Neural cell (in vitro differentiated cells): ENCODE data around the gene LRMDA. TPM values are rescaled to one million over a fixed set of nuclear protein-coding genes. Genes with fewer than 3 reads are reported as not detected.

ENCODE experiments used
- H2AFZ ChIP-seq: fragments of 200-600, 300-800 bp; sonication (generic), shearing (Covaris generic); 2 replicates; pipeline ENCODE4 v1.6.0; 2014; ENCODE audit warnings: low read depth, mild to moderate bottlenecking, antibody characterized with exemption, low read length, moderate library complexity
- H3F3A ChIP-seq: fragments of 200-600 bp; shearing (Covaris generic); 2 replicates; pipeline ENCODE4 v1.6.1; 2016; ENCODE audit warnings: mild to moderate bottlenecking, moderate library complexity, mixed read lengths, antibody characterized with exemption, low read length; ENCODE audit not compliant: insufficient read depth, poor library complexity, severe bottlenecking
- H3K27ac ChIP-seq: fragments of 200-600, 300-800 bp; sonication (generic), shearing (Covaris generic); 2 replicates; pipeline ENCODE4 v1.5.1; 2014; ENCODE audit warnings: mild to moderate bottlenecking, low read length, moderate library complexity
- H3K27me3 ChIP-seq: fragments of 300-800, 200-600 bp; sonication (generic), shearing (Covaris generic); 2 replicates; pipeline ENCODE4 v1.6.0; 2014; ENCODE audit warnings: mild to moderate bottlenecking, low read depth, low read length, moderate library complexity; ENCODE audit not compliant: insufficient read depth
- H3K36me3 ChIP-seq: fragments of 300-800, 200-600 bp; sonication (generic), shearing (Covaris generic); 2 replicates; pipeline ENCODE4 v1.5.1; 2014; ENCODE audit warnings: mild to moderate bottlenecking, antibody characterized with exemption, low read length, moderate library complexity; ENCODE audit not compliant: insufficient read depth
- H3K4me2 ChIP-seq: fragments of 300-800, 200-600 bp; sonication (generic), shearing (Covaris generic); 2 replicates; pipeline ENCODE4 v1.6.0; 2014; ENCODE audit warnings: mild to moderate bottlenecking, low read length
- H3K4me3 ChIP-seq: fragments of 300-800, 200-600 bp; sonication (generic), shearing (Covaris generic); 2 replicates; pipeline ENCODE4 v1.5.1; 2014; ENCODE audit warnings: mild to moderate bottlenecking, low read length, moderate library complexity
- H3K79me2 ChIP-seq: fragments of 200-600 bp; shearing (Covaris generic); replicated peaks from 2 replicates; pipeline ENCODE4 v1.6.0; 2014; ENCODE audit warnings: mild to moderate bottlenecking, low read length, moderate library complexity; ENCODE audit not compliant: insufficient read depth
- H3K9ac ChIP-seq: fragments of 300-800, 200-600 bp; sonication (generic), shearing (Covaris generic); 2 replicates; pipeline ENCODE4 v1.6.1; 2016; ENCODE audit warnings: mild to moderate bottlenecking, low read length, mixed read lengths
- H3K9me2 ChIP-seq: fragments of 200-600 bp; shearing (Covaris generic); 2 replicates; pipeline ENCODE4 v1.6.1; 2016; ENCODE audit warnings: mild to moderate bottlenecking, low read length, mixed read lengths; ENCODE audit not compliant: insufficient read depth
- H3K9me3 ChIP-seq: fragments of 200-600, 300-800 bp; sonication (generic), shearing (Covaris generic); 2 replicates; pipeline ENCODE4 v1.6.1; 2016; ENCODE audit warnings: mild to moderate bottlenecking, mixed run types, low read length, moderate library complexity, mixed read lengths
- H4K20me1 ChIP-seq: fragments of 200-600 bp; shearing (Covaris generic); 2 replicates; pipeline ENCODE4 v1.6.1; 2016; ENCODE audit warnings: mild to moderate bottlenecking, mixed run types; ENCODE audit not compliant: insufficient read depth
- EP300 ChIP-seq: fragments of 450-650 bp; conservative IDR thresholded peaks from 2 replicates; pipeline ENCODE4 v1.6.1; 2014; ENCODE audit warnings: antibody characterized with exemption, mild to moderate bottlenecking, moderate library complexity; ENCODE audit not compliant: poor library complexity, severe bottlenecking
- EZH2 ChIP-seq: fragments of 200-600, 300-800 bp; shearing (Covaris generic), sonication (generic); IDR thresholded peaks from 2 replicates; pipeline ENCODE4 v1.6.1; 2014; ENCODE audit warnings: antibody characterized with exemption, low read length, borderline replicate concordance, mild to moderate bottlenecking; ENCODE audit not compliant: insufficient read depth, poor library complexity, severe bottlenecking
- MXI1 ChIP-seq: fragments of 450-650 bp; conservative IDR thresholded peaks from 2 replicates; pipeline ENCODE4 v1.6.1; 2014; ENCODE audit warnings: antibody characterized with exemption, mild to moderate bottlenecking; ENCODE audit not compliant: poor library complexity, severe bottlenecking
- POLR2AphosphoS5 ChIP-seq: IDR thresholded peaks from 2 replicates; pipeline ENCODE4 v1.6.1; 2012
- RAD21 ChIP-seq: fragments of 450-650 bp; conservative IDR thresholded peaks from 2 replicates; pipeline ENCODE4 v1.6.1; 2014; ENCODE audit warnings: antibody characterized with exemption, mild to moderate bottlenecking, moderate library complexity
- SMC3 ChIP-seq: fragments of 450-650 bp; conservative IDR thresholded peaks from 2 replicates; pipeline ENCODE4 v1.6.1; 2014; ENCODE audit warnings: antibody characterized with exemption, mild to moderate bottlenecking, moderate library complexity; ENCODE audit not compliant: poor library complexity
- TAF1 ChIP-seq: IDR thresholded peaks from 2 replicates; pipeline ENCODE4 v1.6.1; 2012; ENCODE audit warnings: low read depth
- polyA plus RNA-seq: library from polyadenylated mRNA; depleted of rRNA; stranded (reverse); fragments of >200 nt; gene quantifications from 2 replicates; pipeline ENCODE4 v1.2.3, GENCODE V29; 2014
- TF ChIP-seq, protein P1 (sequence below): IDR thresholded peaks from 2 replicates; pipeline ENCODE4 v1.6.1; 2012; ENCODE audit warnings: borderline replicate concordance
- TF ChIP-seq, protein P2 (sequence below): fragments of 450-650 bp; IDR thresholded peaks from 2 replicates; pipeline ENCODE4 v1.5.1; 2014; ENCODE audit warnings: antibody characterized with exemption, mild to moderate bottlenecking, moderate library complexity; ENCODE audit not compliant: poor library complexity, severe bottlenecking

LRMDA gene
- polyA plus RNA-seq, 1 donor from 2014 or later, result 5.6 TPM

DNA sequence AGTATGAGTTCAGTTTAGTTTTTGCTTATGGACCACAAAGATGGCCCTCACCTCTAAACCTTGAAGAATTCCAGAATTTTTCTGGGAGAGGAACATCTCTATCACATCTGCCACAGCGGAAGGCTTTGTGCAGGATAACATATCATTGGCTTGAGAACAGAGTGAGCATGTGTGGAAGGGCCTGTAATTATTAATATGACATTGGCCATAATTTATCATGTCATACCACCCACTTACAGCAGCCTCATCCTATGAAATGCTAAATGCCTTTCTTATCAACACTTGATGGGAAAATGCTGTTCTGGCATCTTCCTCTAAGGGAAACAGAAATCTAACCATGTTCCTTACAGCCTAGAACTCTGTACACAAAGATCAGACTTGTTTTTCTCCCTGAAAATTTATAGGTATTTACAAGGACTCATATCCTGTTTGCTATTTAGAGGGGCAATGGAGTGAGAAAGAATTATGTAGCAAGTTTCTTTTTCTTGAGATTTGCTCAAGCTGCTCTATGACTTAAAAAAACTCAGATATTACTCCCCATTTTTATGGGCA is 817.3 kb downstream of the LRMDA start:
- Histone ChIP-seq H3K4me2 (no peak overlapping the region), H4K20me1 (no peaks in the 10 kb centered on the region), H3K9ac (no peak overlapping the region), H3K4me3 (no peak overlapping the region), H3K9me3 (no peaks in the 10 kb centered on the region), H2AFZ (no peak overlapping the region), H3K27me3 (no peaks in the 10 kb centered on the region), H3K79me2 (no peaks in the 10 kb centered on the region), H3F3A (no peaks in the 10 kb centered on the region), H3K27ac (no peak overlapping the region), H3K36me3 (no peaks in the 10 kb centered on the region), H3K9me2 (no peaks in the 10 kb centered on the region)
- TF ChIP-seq EP300, result no peak
- TF ChIP-seq SMC3, result no peak
- TF ChIP-seq, protein P1, sequence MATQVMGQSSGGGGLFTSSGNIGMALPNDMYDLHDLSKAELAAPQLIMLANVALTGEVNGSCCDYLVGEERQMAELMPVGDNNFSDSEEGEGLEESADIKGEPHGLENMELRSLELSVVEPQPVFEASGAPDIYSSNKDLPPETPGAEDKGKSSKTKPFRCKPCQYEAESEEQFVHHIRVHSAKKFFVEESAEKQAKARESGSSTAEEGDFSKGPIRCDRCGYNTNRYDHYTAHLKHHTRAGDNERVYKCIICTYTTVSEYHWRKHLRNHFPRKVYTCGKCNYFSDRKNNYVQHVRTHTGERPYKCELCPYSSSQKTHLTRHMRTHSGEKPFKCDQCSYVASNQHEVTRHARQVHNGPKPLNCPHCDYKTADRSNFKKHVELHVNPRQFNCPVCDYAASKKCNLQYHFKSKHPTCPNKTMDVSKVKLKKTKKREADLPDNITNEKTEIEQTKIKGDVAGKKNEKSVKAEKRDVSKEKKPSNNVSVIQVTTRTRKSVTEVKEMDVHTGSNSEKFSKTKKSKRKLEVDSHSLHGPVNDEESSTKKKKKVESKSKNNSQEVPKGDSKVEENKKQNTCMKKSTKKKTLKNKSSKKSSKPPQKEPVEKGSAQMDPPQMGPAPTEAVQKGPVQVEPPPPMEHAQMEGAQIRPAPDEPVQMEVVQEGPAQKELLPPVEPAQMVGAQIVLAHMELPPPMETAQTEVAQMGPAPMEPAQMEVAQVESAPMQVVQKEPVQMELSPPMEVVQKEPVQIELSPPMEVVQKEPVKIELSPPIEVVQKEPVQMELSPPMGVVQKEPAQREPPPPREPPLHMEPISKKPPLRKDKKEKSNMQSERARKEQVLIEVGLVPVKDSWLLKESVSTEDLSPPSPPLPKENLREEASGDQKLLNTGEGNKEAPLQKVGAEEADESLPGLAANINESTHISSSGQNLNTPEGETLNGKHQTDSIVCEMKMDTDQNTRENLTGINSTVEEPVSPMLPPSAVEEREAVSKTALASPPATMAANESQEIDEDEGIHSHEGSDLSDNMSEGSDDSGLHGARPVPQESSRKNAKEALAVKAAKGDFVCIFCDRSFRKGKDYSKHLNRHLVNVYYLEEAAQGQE, result no peak
- TF ChIP-seq MXI1, result no peak
- TF ChIP-seq EZH2, result no peak
- no peak for TF ChIP-seq TAF1
- TF ChIP-seq, protein P2, sequence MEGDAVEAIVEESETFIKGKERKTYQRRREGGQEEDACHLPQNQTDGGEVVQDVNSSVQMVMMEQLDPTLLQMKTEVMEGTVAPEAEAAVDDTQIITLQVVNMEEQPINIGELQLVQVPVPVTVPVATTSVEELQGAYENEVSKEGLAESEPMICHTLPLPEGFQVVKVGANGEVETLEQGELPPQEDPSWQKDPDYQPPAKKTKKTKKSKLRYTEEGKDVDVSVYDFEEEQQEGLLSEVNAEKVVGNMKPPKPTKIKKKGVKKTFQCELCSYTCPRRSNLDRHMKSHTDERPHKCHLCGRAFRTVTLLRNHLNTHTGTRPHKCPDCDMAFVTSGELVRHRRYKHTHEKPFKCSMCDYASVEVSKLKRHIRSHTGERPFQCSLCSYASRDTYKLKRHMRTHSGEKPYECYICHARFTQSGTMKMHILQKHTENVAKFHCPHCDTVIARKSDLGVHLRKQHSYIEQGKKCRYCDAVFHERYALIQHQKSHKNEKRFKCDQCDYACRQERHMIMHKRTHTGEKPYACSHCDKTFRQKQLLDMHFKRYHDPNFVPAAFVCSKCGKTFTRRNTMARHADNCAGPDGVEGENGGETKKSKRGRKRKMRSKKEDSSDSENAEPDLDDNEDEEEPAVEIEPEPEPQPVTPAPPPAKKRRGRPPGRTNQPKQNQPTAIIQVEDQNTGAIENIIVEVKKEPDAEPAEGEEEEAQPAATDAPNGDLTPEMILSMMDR, result no peak
- no peak for TF ChIP-seq RAD21
- TF ChIP-seq POLR2AphosphoS5, result no peak

DNA sequence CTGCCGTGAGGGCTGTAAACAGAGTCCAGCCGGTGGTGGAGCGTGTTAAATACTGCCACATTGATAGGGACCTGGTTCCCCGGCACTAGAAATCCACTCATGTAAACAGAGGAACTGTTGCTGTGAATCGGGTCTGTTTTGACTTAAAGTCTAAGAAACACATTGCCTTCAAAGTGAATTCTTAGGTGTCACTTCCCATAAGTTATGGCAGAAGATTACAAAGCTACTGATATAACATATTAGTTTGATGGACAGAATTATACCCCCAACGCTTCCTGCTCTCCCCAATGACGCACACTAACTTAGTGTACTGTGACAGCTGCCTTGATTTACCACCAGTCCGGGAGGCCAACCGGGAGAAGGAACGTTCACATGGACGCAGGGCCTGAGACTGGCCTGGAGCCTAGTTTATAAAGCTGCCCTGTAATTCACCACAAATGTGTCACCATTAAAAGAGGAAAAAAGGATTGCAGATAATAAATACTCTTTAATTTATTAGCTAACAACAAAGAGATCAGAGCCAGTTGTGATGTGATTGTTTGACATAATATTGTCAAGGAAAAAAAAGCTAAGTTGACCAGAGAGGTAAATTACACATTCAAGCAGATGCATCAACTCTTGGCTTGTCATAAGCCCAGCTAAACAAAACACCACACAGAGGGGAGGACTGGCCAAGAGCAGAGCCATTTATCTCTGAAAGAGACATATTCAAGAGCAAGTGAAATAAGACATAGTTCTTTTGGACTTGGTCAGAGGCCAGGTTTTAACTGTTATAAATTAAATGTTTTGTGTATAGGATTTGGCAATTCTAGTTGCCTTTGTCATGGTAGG is 820.6 kb downstream of the LRMDA start:
- Histone ChIP-seq H3K79me2 (no peaks in the 10 kb centered on the region), H3K36me3 (no peaks in the 10 kb centered on the region), H2AFZ (no peak overlapping the region), H3K27me3 (no peaks in the 10 kb centered on the region), H3K9me3 (no peaks in the 10 kb centered on the region), H3K27ac (no peak overlapping the region), H3K4me3 (no peak overlapping the region), H3K9me2 (no peaks in the 10 kb centered on the region), H3F3A (no peaks in the 10 kb centered on the region), H3K9ac (no peak overlapping the region), H4K20me1 (no peaks in the 10 kb centered on the region), H3K4me2 (no peak overlapping the region)
- TF ChIP-seq, protein P2, result no peak
- TF ChIP-seq POLR2AphosphoS5, result no peak
- no peak for TF ChIP-seq RAD21
- no peak for TF ChIP-seq EZH2
- TF ChIP-seq SMC3, result no peak
- TF ChIP-seq, protein P1, result no peak
- TF ChIP-seq EP300, result no peak
- no peak for TF ChIP-seq TAF1
- TF ChIP-seq MXI1, result no peak
